Smooth muscle cell of bladder (primary cell): ENCODE results near the gene AGFG1. TPM values are rescaled to one million over a fixed set of nuclear protein-coding genes. Genes with fewer than 3 reads are reported as not detected.

ENCODE experiments used
- total RNA-seq: library from RNA; depleted of rRNA; stranded (reverse); fragments of >200 nt; gene quantifications from 2 replicates; pipeline ENCODE4 v1.2.3, GENCODE V29; 2014

Gene AGFG1
- 56.0 and 68.4 TPM in 2 replicates for total RNA-seq

GRCh38 chr2:227471924-227472264, at the start of gene AGFG1:
AGFG1 (plus strand) TSS chr2:227472156; CDS start chr2:227472422, 266 bp downstream.

GRCh38 chr2:227598835-227599503, 127.0 kb downstream of the AGFG1 start, which contains the start of gene SCYGR2:
SCYGR2 (plus strand) TSS chr2:227598893; CDS start chr2:227598893, 0 bp downstream.

Other genes starting within 250 kb of the AGFG1 start
- 78.4 and 89.6 TPM in 2 replicates for gene MFF, start 146.9 kb upstream of the AGFG1 start, total RNA-seq
- gene TM4SF20, start 92.8 kb upstream of the AGFG1 start, total RNA-seq: under 0.01 and 0.09 TPM in 2 replicates
- gene SCYGR1, start 84.2 kb upstream of the AGFG1 start, total RNA-seq: not detected in 2 replicates
- gene SCYGR2, start 126.7 kb downstream of the AGFG1 start, total RNA-seq: not detected in 2 replicates
- gene SCYGR3, start 142.7 kb downstream of the AGFG1 start, total RNA-seq: not detected in 2 replicates
- 0.09 TPM in 1 of 2 replicates, not detected in the other for gene SCYGR4, start 145.3 kb downstream of the AGFG1 start, total RNA-seq
- gene SCYGR5, start 194.6 kb downstream of the AGFG1 start, total RNA-seq: not detected in 2 replicates
- 1.0 and 2.1 TPM in 2 replicates for gene SLC19A3, start 245.9 kb downstream of the AGFG1 start, total RNA-seq